Measurements from ENCODE around the gene ZFP91.

DNA sequence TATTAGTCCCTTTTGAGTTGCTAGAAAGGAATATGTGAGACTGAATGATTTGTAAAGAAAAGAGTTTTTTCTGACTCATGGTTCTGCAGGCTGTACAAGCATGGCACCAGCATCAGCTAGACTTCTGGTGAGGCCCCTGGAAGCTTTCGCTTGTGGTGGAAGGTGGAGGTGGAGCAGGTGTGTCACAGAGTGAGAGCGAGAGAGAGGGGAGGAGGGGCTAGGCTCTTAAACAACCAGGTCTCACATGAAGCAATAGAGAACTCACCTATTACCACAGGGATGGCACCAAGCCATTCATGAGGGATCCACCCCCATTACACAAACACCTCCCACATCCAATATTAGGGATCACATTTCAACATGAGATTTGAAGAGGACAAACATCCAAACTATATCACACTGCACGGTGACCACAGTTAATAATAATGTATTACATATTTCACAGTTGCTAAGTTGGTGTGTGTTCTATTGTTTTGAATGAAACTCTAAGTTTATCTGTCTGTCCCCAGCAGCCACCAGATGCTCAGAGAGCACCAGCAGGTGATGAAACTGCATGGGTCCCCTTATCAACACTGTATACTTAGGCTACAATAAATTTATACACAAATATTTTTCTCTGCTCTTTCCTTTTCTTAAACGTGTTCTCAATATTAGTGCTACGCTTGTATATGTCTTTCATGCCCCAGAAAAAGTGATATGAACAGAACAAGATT is 14.1 kb downstream of the ZFP91 start:
- TF ChIP-seq, protein P1, sequence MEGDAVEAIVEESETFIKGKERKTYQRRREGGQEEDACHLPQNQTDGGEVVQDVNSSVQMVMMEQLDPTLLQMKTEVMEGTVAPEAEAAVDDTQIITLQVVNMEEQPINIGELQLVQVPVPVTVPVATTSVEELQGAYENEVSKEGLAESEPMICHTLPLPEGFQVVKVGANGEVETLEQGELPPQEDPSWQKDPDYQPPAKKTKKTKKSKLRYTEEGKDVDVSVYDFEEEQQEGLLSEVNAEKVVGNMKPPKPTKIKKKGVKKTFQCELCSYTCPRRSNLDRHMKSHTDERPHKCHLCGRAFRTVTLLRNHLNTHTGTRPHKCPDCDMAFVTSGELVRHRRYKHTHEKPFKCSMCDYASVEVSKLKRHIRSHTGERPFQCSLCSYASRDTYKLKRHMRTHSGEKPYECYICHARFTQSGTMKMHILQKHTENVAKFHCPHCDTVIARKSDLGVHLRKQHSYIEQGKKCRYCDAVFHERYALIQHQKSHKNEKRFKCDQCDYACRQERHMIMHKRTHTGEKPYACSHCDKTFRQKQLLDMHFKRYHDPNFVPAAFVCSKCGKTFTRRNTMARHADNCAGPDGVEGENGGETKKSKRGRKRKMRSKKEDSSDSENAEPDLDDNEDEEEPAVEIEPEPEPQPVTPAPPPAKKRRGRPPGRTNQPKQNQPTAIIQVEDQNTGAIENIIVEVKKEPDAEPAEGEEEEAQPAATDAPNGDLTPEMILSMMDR (IDR thresholded peaks at IDR 0.05) = no peak
- TF ChIP-seq POLR2A (IDR thresholded peaks at IDR 0.05) = no peak

All from adrenal gland (tissue), 5 donors.